ENCODE results near the gene RBM19.

GRCh38 chr12:113802966-113803758, 163.0 kb downstream of the RBM19 start:
- no peak for TF ChIP-seq CTCF (conservative IDR thresholded peaks at IDR 0.05 in 1 of 2, IDR thresholded peaks at IDR 0.05 in 1 of 2; ENCODE audit: extremely low read depth in 1 of 2, insufficient read depth in 1 of 2, low read depth in 1 of 2, low read length in 2 of 2)
- no peak for TF ChIP-seq EZH2 (IDR thresholded peaks at IDR 0.05; ENCODE audit: borderline replicate concordance, low read length)
